Measurements from ENCODE around the gene LHFPL3.

DNA sequence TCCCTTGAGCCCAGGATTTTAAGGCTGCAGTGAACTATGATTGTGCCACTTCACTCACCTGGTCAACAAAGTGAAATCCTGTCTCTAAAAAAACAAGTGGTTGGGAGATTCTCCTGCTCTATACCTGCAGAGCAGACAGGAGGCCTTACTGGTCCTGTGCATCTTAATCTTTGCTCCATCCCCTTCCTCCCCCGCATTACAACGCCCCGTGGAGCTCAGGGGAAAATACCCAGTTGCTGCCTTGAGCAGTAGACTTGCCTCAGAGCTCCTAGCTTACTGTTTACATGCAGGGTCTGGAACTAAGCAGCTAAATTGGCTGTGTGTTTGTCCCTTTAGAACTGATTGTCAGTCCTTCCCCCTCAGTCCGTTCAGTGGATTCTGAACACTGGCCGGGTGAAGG lies 561.8 kb downstream of the LHFPL3 start:
- TF ChIP-seq, protein P1, sequence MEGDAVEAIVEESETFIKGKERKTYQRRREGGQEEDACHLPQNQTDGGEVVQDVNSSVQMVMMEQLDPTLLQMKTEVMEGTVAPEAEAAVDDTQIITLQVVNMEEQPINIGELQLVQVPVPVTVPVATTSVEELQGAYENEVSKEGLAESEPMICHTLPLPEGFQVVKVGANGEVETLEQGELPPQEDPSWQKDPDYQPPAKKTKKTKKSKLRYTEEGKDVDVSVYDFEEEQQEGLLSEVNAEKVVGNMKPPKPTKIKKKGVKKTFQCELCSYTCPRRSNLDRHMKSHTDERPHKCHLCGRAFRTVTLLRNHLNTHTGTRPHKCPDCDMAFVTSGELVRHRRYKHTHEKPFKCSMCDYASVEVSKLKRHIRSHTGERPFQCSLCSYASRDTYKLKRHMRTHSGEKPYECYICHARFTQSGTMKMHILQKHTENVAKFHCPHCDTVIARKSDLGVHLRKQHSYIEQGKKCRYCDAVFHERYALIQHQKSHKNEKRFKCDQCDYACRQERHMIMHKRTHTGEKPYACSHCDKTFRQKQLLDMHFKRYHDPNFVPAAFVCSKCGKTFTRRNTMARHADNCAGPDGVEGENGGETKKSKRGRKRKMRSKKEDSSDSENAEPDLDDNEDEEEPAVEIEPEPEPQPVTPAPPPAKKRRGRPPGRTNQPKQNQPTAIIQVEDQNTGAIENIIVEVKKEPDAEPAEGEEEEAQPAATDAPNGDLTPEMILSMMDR (IDR thresholded peaks at IDR 0.05; ENCODE audit: poor library complexity, severe bottlenecking) = no peak
- TF ChIP-seq, protein P2, sequence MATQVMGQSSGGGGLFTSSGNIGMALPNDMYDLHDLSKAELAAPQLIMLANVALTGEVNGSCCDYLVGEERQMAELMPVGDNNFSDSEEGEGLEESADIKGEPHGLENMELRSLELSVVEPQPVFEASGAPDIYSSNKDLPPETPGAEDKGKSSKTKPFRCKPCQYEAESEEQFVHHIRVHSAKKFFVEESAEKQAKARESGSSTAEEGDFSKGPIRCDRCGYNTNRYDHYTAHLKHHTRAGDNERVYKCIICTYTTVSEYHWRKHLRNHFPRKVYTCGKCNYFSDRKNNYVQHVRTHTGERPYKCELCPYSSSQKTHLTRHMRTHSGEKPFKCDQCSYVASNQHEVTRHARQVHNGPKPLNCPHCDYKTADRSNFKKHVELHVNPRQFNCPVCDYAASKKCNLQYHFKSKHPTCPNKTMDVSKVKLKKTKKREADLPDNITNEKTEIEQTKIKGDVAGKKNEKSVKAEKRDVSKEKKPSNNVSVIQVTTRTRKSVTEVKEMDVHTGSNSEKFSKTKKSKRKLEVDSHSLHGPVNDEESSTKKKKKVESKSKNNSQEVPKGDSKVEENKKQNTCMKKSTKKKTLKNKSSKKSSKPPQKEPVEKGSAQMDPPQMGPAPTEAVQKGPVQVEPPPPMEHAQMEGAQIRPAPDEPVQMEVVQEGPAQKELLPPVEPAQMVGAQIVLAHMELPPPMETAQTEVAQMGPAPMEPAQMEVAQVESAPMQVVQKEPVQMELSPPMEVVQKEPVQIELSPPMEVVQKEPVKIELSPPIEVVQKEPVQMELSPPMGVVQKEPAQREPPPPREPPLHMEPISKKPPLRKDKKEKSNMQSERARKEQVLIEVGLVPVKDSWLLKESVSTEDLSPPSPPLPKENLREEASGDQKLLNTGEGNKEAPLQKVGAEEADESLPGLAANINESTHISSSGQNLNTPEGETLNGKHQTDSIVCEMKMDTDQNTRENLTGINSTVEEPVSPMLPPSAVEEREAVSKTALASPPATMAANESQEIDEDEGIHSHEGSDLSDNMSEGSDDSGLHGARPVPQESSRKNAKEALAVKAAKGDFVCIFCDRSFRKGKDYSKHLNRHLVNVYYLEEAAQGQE (IDR thresholded peaks at IDR 0.05; ENCODE audit: borderline replicate concordance) = no peak
- TF ChIP-seq POLR2AphosphoS5 (IDR thresholded peaks at IDR 0.05) (no peak), EZH2 (IDR thresholded peaks at IDR 0.05; ENCODE audit: borderline replicate concordance, insufficient read depth, low read length, poor library complexity, severe bottlenecking) (no peak), SMC3 (conservative IDR thresholded peaks at IDR 0.05; ENCODE audit: poor library complexity) (no peak), EP300 (conservative IDR thresholded peaks at IDR 0.05; ENCODE audit: poor library complexity, severe bottlenecking) (no peak), RAD21 (conservative IDR thresholded peaks at IDR 0.05) (no peak), MXI1 (conservative IDR thresholded peaks at IDR 0.05; ENCODE audit: poor library complexity, severe bottlenecking) (no peak)
